Stimulated activated CD4-positive, alpha-beta T cell treated with anti-CD3 and anti-CD28 coated beads, Interleukin-15, amount 100 ng/mL, for 48 hours (primary cell): ENCODE data around the gene XAF1.
"Not testable (repeated sequence)": the region's sequence is repeated elsewhere in the genome, so short reads cannot be mapped to it uniquely, and the experiment has no call there.

Source experiments
- DNase-seq, 2 donors: peaks; one replicate each; pipeline ENCODE4 v3.0.0-alpha.2; 2020; ENCODE audit warnings: low read depth in 2 of 2

The XAF1 gene

DNA sequence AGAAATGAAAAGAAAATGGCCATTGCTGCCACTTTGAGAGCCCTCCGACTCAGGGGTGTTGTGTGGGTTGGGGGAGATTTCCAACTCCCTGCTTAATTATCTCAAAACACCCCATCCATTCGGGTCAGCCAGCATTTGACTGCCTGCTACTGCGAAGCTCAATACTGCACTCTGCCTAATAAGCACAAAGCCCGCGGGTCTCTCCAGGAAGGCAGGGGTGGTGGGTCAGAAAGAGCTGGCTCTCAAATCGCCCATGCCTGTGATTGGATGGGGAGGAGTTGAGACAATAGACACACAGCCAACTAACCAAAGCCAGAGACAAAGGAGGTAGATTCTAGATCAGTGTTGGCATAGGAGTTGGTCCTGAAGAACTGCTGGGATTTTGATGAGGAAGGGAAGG lies 2.3 kb upstream of the XAF1 start:
- DNase-seq: no peak

GRCh38 chr17:6755281-6755680 lies 565 bp upstream of the XAF1 start:
- DNase-seq: no peak

DNA sequence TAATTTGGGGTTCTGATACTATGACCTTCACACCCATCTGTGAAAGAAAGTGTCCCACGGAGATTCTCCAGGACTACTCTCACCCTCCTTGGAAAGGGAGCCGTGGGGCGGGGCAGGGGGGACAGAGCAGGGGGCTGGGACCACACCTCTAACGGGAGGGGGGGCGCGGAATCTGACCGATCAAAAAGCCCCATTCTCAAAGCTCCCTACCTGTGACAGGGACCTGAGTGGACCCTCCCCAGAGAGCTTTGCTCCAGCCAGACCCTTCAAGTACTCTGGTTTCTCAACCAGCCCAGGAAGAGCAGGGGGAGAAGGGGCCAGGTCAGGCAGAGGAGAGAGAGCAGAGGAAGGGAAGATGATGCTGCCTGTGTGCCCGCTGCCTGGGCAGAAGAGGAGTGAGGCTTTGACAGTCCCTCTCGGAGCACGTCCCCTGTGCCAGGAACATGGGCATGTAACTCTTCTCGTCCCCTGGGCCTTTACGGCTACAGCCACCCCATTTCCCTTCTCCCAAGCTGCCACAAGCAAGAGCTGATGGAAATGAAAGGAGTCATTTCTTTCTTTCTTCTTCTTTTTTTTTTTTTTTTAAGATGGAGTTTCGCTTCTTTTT lies 682 bp downstream of the XAF1 start:
- DNase-seq: no peak

DNA sequence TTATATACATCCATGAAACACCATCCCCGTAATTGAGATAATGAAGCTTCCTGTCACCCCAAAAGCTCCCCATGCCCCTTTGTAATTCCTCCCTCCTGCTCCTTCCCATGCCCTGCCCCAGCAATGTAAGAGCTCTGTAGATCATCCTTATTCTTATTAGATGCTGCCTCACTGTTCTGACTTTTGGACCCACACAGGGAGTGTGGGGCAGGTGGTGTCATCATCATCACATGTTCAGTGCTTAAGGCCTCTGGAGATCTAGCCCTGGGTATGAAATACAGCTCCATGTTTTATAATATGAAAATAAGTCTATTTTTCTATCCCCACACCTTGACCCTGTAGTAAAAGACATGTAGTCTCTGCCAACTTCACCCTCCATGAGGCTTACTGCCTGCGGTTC lies 1.9 kb downstream of the XAF1 start:
- DNase-seq: no peak

DNA sequence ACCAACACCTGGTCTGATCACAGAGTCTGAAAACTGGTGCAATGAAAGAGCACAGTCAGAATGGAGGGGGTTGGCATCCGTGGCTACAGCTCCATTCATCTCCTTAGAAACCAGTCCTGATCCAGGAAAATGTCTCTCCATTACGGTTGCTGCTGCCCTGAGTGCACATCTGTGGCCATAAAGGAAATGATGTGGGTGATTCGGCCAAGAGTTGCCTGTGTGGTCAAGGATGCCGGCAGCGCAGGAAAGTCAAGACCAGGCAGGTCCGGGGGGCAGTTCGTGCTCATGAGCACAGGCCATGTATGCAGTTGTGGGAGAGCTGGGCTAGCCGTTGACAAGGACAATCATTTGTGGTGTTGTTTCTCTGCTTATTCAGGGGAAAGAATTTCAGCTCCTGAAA lies 5.9 kb downstream of the XAF1 start:
- DNase-seq: no peak

DNA sequence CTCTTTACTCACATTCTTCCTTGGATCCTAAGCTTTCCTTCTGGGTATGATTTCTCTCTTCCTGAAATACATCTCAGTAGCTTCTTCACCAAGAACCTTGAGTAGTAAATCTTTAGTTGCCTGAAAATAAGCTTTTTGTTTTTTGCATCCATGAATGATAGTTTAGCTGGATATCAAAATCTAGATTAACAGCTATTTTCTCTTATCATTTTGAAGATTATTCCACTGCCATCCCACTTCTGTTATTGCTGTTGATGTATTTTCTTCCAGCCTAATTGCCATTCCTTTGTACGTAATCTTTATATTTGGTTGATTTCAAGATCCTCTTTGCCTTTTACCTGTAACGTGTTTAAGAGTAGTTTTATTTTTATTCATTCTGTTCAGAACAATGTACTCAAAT lies 12.6 kb downstream of the XAF1 start:
- no peak for DNase-seq

DNA sequence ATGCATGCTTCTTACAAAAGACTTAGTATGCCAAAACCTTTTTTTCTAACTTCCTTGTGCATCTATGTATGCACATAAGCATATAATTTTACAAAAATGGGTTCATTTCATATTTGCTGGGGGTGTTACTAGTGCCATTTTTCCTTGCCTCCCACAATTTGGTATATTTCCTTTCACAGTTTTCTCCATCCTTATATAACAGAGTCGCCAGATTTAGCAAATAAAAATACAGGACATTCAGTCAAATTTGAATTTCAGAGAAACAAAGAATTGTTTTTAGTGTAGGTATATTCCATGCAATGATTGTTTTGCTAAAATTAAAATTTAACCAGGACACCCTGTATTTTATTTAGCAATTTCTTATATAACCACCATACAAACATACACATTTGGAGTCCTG lies 16.2 kb downstream of the XAF1 start:
- DNase-seq: no peak

GRCh38 chr17:6774906-6775305 lies 19.1 kb downstream of the XAF1 start:
- DNase-seq: not testable (repeated sequence)

GRCh38 chr17:6775871-6776405 lies 20.1 kb downstream of the XAF1 start, which contains the start of gene FBXO39:
FBXO39 (plus strand) TSS chr17:6776215; CDS start chr17:6779869, 3,654 bp downstream.
- no peak for DNase-seq

- no peak for DNase-seq
These were observed 23.6 kb downstream of the XAF1 start for GRCh38 chr17:6779411-6779810.

DNA sequence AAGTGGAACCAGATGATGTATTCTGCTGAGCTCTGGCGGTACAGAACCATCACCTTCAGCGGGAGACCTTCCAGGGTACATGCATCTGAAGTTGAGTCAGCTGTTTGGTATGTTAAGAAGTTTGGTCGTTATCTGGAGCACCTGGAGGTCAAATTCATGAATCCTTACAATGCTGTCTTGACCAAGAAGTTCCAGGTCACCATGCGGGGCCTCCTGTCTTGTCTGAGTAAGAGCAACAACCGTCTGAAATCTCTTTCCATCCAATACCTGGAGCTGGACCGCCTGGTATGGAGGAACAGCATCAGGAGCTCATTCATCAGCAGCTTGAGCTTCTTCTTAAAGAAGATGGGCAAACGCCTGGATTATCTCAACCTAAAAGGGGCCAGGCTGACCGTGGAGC lies 24.2 kb downstream of the XAF1 start:
- DNase-seq: no peak

- DNase-seq: no peak
These were observed 25.0 kb downstream of the XAF1 start for GRCh38 chr17:6780886-6781285.

DNA sequence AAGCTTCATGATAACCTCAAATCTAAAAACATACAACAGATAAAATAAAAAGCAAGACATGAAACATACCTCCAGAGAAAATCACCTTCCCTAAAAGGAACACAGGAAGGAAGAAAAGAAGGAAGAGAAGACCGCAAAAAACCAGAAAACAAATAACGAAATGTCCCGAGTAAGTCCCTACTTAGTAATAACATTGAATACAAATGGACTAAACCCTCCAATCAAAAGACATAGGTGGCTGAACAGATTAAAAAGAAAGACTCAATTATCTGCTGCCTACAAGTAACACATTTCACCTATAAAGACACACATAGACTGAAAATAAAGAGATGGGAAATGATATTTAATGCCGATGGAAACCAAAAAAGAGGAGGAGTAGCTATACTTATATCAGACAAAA lies 26.4 kb downstream of the XAF1 start:
- no peak for DNase-seq

- DNase-seq: no peak
These were observed 30.8 kb downstream of the XAF1 start for GRCh38 chr17:6786618-6787017.

GRCh38 chr17:6787081-6787693 lies 31.3 kb downstream of the XAF1 start:
- no peak for DNase-seq

GRCh38 chr17:6789146-6789545 lies 33.3 kb downstream of the XAF1 start:
- DNase-seq: no peak

DNA sequence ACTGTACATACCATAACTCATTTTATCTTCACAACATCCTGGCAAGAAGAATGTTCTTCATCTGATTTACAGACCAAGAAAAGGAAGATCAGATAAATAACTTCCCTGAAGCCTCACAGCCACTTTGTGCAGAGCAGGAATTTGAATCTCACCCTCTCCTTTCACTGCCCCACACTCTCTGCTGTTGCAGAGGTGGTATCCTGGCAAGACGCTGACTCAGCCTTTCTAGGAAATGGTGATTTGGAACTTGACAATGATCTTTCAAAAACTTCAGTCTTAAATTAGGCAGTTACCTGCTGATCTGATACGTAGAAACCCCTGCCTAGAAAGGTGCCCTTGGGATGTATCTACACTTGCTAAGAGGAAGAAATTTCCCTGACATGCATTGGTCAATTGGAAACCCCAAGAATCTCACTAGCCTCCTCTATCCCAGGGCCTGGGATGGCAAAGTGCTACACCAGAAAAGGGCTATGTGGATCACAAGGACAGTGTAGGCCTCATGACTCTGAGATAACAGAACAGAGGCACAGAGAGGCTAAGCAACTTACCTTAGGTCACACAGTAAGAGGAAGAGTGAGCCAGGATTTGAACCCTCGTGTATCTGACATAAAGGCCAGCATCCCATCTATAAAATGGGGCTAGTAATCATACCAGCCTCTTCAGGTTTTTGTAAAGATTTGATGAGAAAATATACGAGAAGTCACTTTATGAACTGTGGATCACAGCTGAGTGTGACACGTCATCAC lies 38.1 kb downstream of the XAF1 start:
- DNase-seq: no peak

GRCh38 chr17:6796017-6796886 lies 40.4 kb downstream of the XAF1 start:
- no peak for DNase-seq

GRCh38 chr17:6796887-6797490 lies 41.1 kb downstream of the XAF1 start:
- no peak for DNase-seq

GRCh38 chr17:6797718-6798351 lies 42.0 kb downstream of the XAF1 start:
- no peak for DNase-seq

DNA sequence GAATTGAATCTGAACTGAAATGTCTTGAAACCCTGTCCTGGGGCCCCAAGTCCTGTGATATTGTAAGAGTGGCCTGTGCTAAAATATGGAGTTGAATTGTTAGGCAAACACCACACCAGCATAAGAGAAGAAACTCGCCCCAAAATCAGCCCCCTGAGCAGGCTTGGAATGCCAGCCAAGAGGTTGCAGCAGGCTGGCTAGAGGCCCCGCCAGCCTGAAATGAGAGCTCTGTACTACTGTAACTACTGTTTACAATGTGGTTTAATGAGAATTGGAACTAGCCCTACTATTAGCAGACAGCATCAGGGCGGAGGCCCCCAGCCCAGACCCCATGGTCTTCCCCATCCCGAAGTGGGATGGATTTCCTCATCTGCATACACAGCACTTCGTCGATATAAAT lies 43.9 kb downstream of the XAF1 start:
- DNase-seq: no peak
